H9 (cell line): ENCODE measurements around the gene CEP131. TPM values are rescaled to one million over a fixed set of nuclear protein-coding genes. Genes with fewer than 3 reads are reported as not detected.

Experiments used
- DNase-seq: peaks from one replicate; pipeline ENCODE4 v3.0.0-alpha.2; 2017
- H2AFZ ChIP-seq: one replicate; pipeline ENCODE4 v1.6.1; 2013; ENCODE audit warnings: mild to moderate bottlenecking, low read length, control low read depth, moderate library complexity
- H2AK5ac ChIP-seq: 2 replicates; pipeline ENCODE4 v1.6.1; 2013; ENCODE audit warnings: low read length, control low read depth, mixed read lengths; ENCODE audit not compliant: insufficient read length
- H2BK120ac ChIP-seq: one replicate; pipeline ENCODE4 v1.6.1; 2013; ENCODE audit warnings: low read depth, mild to moderate bottlenecking, low read length, control low read depth, inconsistent platforms; ENCODE audit not compliant: poor library complexity, severe bottlenecking
- H2BK12ac ChIP-seq: 2 replicates; pipeline ENCODE4 v1.6.1; 2013; ENCODE audit warnings: low read length, control low read depth, mixed read lengths, low read depth; ENCODE audit not compliant: insufficient read length
- H2BK15ac ChIP-seq: 2 replicates; pipeline ENCODE4 v1.6.1; 2013; ENCODE audit warnings: low read depth, low read length, control low read depth
- H2BK20ac ChIP-seq: one replicate; pipeline ENCODE4 v1.6.1; 2013; ENCODE audit warnings: low read depth, mild to moderate bottlenecking, low read length, control low read depth, inconsistent platforms; ENCODE audit not compliant: poor library complexity, severe bottlenecking
- H2BK5ac ChIP-seq: 2 replicates; pipeline ENCODE4 v1.6.1; 2013; ENCODE audit warnings: low read length, control low read depth, mixed read lengths; ENCODE audit not compliant: insufficient read length
- H3K14ac ChIP-seq: 2 replicates; pipeline ENCODE4 v1.6.1; 2013; ENCODE audit warnings: low read length, control low read depth; ENCODE audit not compliant: insufficient read depth
- H3K18ac ChIP-seq: 2 replicates; pipeline ENCODE4 v1.6.1; 2013; ENCODE audit warnings: low read depth, mild to moderate bottlenecking, mixed read lengths, low read length, control low read depth; ENCODE audit not compliant: insufficient read length
- H3K23ac ChIP-seq: 2 replicates; pipeline ENCODE4 v1.6.1; 2013; ENCODE audit warnings: low read length, control low read depth, mixed read lengths, low read depth; ENCODE audit not compliant: insufficient read length
- H3K23me2 ChIP-seq: 2 replicates; pipeline ENCODE4 v1.6.1; 2013; ENCODE audit warnings: low read depth, mild to moderate bottlenecking, mixed read lengths, low read length, control low read depth; ENCODE audit not compliant: insufficient read length, poor library complexity, severe bottlenecking
- H3K27ac ChIP-seq: 2 replicates; pipeline ENCODE4 v1.5.1; 2013; ENCODE audit warnings: low read length, control low read depth, mixed read lengths, low read depth; ENCODE audit not compliant: insufficient read length
- H3K27me3 ChIP-seq: 2 replicates; pipeline ENCODE4 v1.6.1; 2013; ENCODE audit warnings: low read length, control low read depth, inconsistent platforms; ENCODE audit not compliant: insufficient read depth
- H3K4ac ChIP-seq: 2 replicates; pipeline ENCODE4 v1.6.1; 2013; ENCODE audit warnings: low read depth, mild to moderate bottlenecking, control low read depth, inconsistent platforms, low read length, moderate library complexity
- H3K4me1 ChIP-seq: 2 replicates; pipeline ENCODE4 v1.6.1; 2013; ENCODE audit warnings: low read length, control low read depth, inconsistent platforms; ENCODE audit not compliant: insufficient read depth
- H3K4me2 ChIP-seq: 2 replicates; pipeline ENCODE4 v1.6.1; 2013; ENCODE audit warnings: low read length, control low read depth, mixed read lengths; ENCODE audit not compliant: insufficient read length, insufficient read depth
- H3K56ac ChIP-seq: 2 replicates; pipeline ENCODE4 v1.6.1; 2013; ENCODE audit warnings: low read depth, mild to moderate bottlenecking, mixed read lengths, low read length, control low read depth; ENCODE audit not compliant: insufficient read length
- H3K79me1 ChIP-seq: 2 replicates; pipeline ENCODE4 v1.6.1; 2013; ENCODE audit warnings: low read depth, mild to moderate bottlenecking, moderate library complexity, low read length, control low read depth, inconsistent platforms; ENCODE audit not compliant: insufficient read depth, poor library complexity, severe bottlenecking
- H3K79me2 ChIP-seq: 2 replicates; pipeline ENCODE4 v1.6.1; 2013; ENCODE audit warnings: low read length, control low read depth, inconsistent platforms; ENCODE audit not compliant: insufficient read depth
- H3K9ac ChIP-seq: 2 replicates; pipeline ENCODE4 v1.6.1; 2013; ENCODE audit warnings: low read length, control low read depth, mixed read lengths; ENCODE audit not compliant: insufficient read length; ENCODE audit errors: extremely low read depth
- H3K9me3 ChIP-seq: one replicate; pipeline ENCODE4 v1.6.1; 2013; ENCODE audit warnings: low read depth, low read length, inconsistent platforms; ENCODE audit not compliant: control insufficient read depth
- H3T11ph ChIP-seq: one replicate; pipeline ENCODE4 v1.6.1; 2013; ENCODE audit warnings: mild to moderate bottlenecking, low read length, control low read depth, inconsistent platforms
- H4K20me1 ChIP-seq: one replicate; pipeline ENCODE4 v1.6.1; 2013; ENCODE audit not compliant: control insufficient read depth, insufficient read length, insufficient read depth
- H4K5ac ChIP-seq: 2 replicates; pipeline ENCODE4 v1.6.1; 2013; ENCODE audit warnings: low read depth, mild to moderate bottlenecking, mixed read lengths, low read length, control low read depth; ENCODE audit not compliant: insufficient read length
- H4K8ac ChIP-seq: replicated peaks from 2 replicates; pipeline ENCODE4 v1.6.1; 2013; ENCODE audit warnings: low read length, control low read depth, mixed read lengths, low read depth; ENCODE audit not compliant: insufficient read length
- H4K91ac ChIP-seq: 2 replicates; pipeline ENCODE4 v1.6.1; 2013; ENCODE audit warnings: low read depth, mild to moderate bottlenecking, moderate library complexity, mixed read lengths, low read length, control low read depth; ENCODE audit not compliant: insufficient read length
- H3K27ac Mint-ChIP-seq, 3 experiments: 2 replicates in 2 of 3; 3 replicates in 1 of 3; pipeline ENCODE4 v1.8.0; 2020 to 2021; ENCODE audit warnings: mixed read lengths in 3 of 3, mild to moderate bottlenecking in 1 of 3, moderate library complexity in 1 of 3
- H3K27me3 Mint-ChIP-seq: 2 replicates; pipeline ENCODE4 v1.8.0; 2021; ENCODE audit warnings: low read depth, mild to moderate bottlenecking, moderate library complexity, mixed read lengths
- H3K36me3 Mint-ChIP-seq, 3 experiments: 2 replicates in 2 of 3; 3 replicates in 1 of 3; pipeline ENCODE4 v1.8.0; 2020 to 2021; ENCODE audit warnings: low read depth in 3 of 3, mixed read lengths in 3 of 3; ENCODE audit not compliant: insufficient read depth in 1 of 3
- H3K4me1 Mint-ChIP-seq, 2 experiments: 2 replicates each; pipeline ENCODE4 v1.8.0; 2020; ENCODE audit warnings: mixed read lengths in 2 of 2
- H3K4me3 Mint-ChIP-seq, 2 experiments: 2 replicates in 1 of 2; 3 replicates in 1 of 2; pipeline ENCODE4 v1.8.0; 2020 to 2021; ENCODE audit warnings: mild to moderate bottlenecking in 2 of 2, mixed read lengths in 2 of 2, moderate library complexity in 1 of 2
- H3K9me3 Mint-ChIP-seq, 2 experiments: 2 replicates in 1 of 2; 3 replicates in 1 of 2; pipeline ENCODE4 v1.8.0; 2020; ENCODE audit warnings: mild to moderate bottlenecking in 2 of 2, mixed read lengths in 2 of 2, moderate library complexity in 1 of 2
- CTCF ChIP-seq: fragments of 200-600 bp; sonication (generic); conservative IDR thresholded peaks from 3 replicates; pipeline ENCODE4 v1.8.0; 2021; ENCODE audit warnings: antibody characterized with exemption, mild to moderate bottlenecking
- WGBS: extraction: QIAGEN DNeasy Blood & Tissue Kit; methylation state at CpG from one replicate; pipeline ENCODE4 v1.1.7; 2013; ENCODE audit warnings: missing lambda C conversion rate, low lambda C conversion rate, mixed read lengths; ENCODE audit not compliant: insufficient read length; ENCODE audit errors: extremely low coverage; 5-methylcytosine and 5-hydroxymethylcytosine counted together
- total RNA-seq: library from RNA; stranded (reverse); gene quantifications from 2 replicates; pipeline ENCODE4 v1.2.1, GENCODE V29; 2021

Gene CEP131
- total RNA-seq, 1 experiment from 2014 or later: 16.3 TPM

GRCh38 chr17:81209141-81209540 is 13.6 kb downstream of the CEP131 start:
- Histone ChIP-seq H3K23me2 (no peaks in the 10 kb centered on the region), H3K27me3 (no peaks in the 10 kb centered on the region), H3K27ac (no peak overlapping the region), H2BK120ac (no peak overlapping the region), H2AK5ac (no peak overlapping the region), H2BK15ac (no peak overlapping the region), H3T11ph (no peak overlapping the region), H3K4ac (no peak overlapping the region), H3K79me2 (no peaks in the 10 kb centered on the region; the same call in 1 of the 2 replicates), H3K9ac (no peak overlapping the region), H2BK5ac (no peak overlapping the region), H2BK12ac (no peak overlapping the region), H3K9me3 (no peaks in the 10 kb centered on the region), H3K18ac (no peak overlapping the region), H3K14ac (no peak overlapping the region), H3K4me1 (no peaks in the 10 kb centered on the region), H4K8ac (no peak overlapping the region), H2AFZ (no peak overlapping the region), H3K79me1 (no peaks in the 10 kb centered on the region), H4K91ac (no peak overlapping the region), H4K5ac (no peak overlapping the region), H3K56ac (no peak overlapping the region), H3K4me2 (no peak overlapping the region), H3K23ac (no peak overlapping the region), H4K20me1 (no peaks in the 10 kb centered on the region), H2BK20ac (no peak overlapping the region)
- DNase-seq: no peak
- no peak overlapping the region for H3K4me3 Mint-ChIP-seq
- H3K4me1 Mint-ChIP-seq: peaks cover 3 to 4% of the 10 kb centered on the region in 2 experiments; a peak in 1 of 4 replicates
- H3K9me3 Mint-ChIP-seq: no peaks in the 10 kb centered on the region
- no peak for TF ChIP-seq CTCF
- H3K27ac Mint-ChIP-seq: no peak overlapping the region
- no CpG with 5 or more reads among the region's 16 CpGs for WGBS
- peaks cover 0 to 33% (median 6%) of the 10 kb centered on the region in 3 experiments; a peak in 4 of 7 replicates for H3K36me3 Mint-ChIP-seq
- no peaks in the 10 kb centered on the region for H3K27me3 Mint-ChIP-seq
